Gastroesophageal sphincter (tissue), 4 donors: ENCODE data around the gene UNC13D. TPM values are rescaled to one million over a fixed set of nuclear protein-coding genes. Genes with fewer than 3 reads are reported as not detected.

Experiments
- ATAC-seq: fragments of 150-250 bp; one replicate; pipeline ENCODE4 v1.9.1; 2016; ENCODE audit warnings: mild to moderate bottlenecking, moderate library complexity
- H3K27ac ChIP-seq, 4 donors: fragments of 200-600 bp; sonication (generic) in 3 of 4; 1 replicate in 3 of 4; 2 replicates in 1 of 4; pipeline ENCODE4 v1.5.1; 2016 to 2019
- H3K27me3 ChIP-seq: fragments of 200-600 bp; sonication (generic); one replicate; pipeline ENCODE4 v1.5.1; 2019
- H3K36me3 ChIP-seq, 2 donors: fragments of 200-600 bp; sonication (generic); one replicate each; pipeline ENCODE4 v1.5.1; 2019; ENCODE audit warnings: control low read depth in 1 of 2
- H3K4me1 ChIP-seq, 3 donors: fragments of 200-600 bp; sonication (generic); 1 replicate in 2 of 3; 2 replicates in 1 of 3; pipeline ENCODE4 v1.5.1; 2016 to 2019; ENCODE audit warnings: control low read depth in 2 of 3
- H3K4me3 ChIP-seq, 2 donors: fragments of 200-600 bp; sonication (generic); one replicate each; pipeline ENCODE4 v1.5.1; 2019; ENCODE audit warnings: mild to moderate bottlenecking in 1 of 2, moderate library complexity in 1 of 2
- H3K9me3 ChIP-seq, 3 donors: fragments of 200-600 bp; sonication (generic); one replicate each; pipeline ENCODE4 v1.5.1; 2017 to 2019; ENCODE audit warnings: control low read depth in 2 of 3
- CTCF ChIP-seq, 4 experiments: fragments of 200-600 bp in 2 of 4; fragments of 450-650 bp in 2 of 4; sonication (generic) in 1 of 4; IDR thresholded peaks; one replicate each; pipeline ENCODE4 v1.5.1; 2017 to 2019; ENCODE audit warnings: antibody characterized with exemption in 4 of 4, mild to moderate bottlenecking in 2 of 4, moderate library complexity in 2 of 4
- EP300 ChIP-seq: sonication (generic); formaldehyde crosslinking; IDR thresholded peaks from one replicate; pipeline ENCODE4 v1.6.1; 2017; ENCODE audit warnings: antibody characterized with exemption, mild to moderate bottlenecking
- POLR2A ChIP-seq, 2 donors: fragments of 450-650 bp; IDR thresholded peaks; one replicate each; pipeline ENCODE4 v1.6.1; 2017; ENCODE audit warnings: antibody characterized with exemption in 2 of 2, mild to moderate bottlenecking in 2 of 2, moderate library complexity in 1 of 2
- POLR2AphosphoS5 ChIP-seq: sonication (generic); formaldehyde crosslinking; IDR thresholded peaks from one replicate; pipeline ENCODE4 v1.6.1; 2017; ENCODE audit warnings: antibody characterized with exemption
- WGBS, 2 donors: methylation state at CpG; one replicate each; pipeline ENCODE4 v1.1.5; 2018; ENCODE audit warnings: low coverage in 1 of 2; 5-methylcytosine and 5-hydroxymethylcytosine counted together
- total RNA-seq, 4 donors: library from RNA; depleted of rRNA; stranded (reverse); fragments of >200 nt; gene quantifications; one replicate each; pipeline ENCODE4 v1.1.0, GENCODE V29; 2016

Gene UNC13D
- total RNA-seq, 4 donors from 2014 or later, result 2.6 to 10.8 (median 5.6) TPM

- ATAC-seq, result no peak
- TF ChIP-seq CTCF (IDR thresholded peaks at IDR 0.05) (no peak), POLR2A (IDR thresholded peaks at IDR 0.05) (no peak), EP300 (no peak)
- Histone ChIP-seq H3K36me3 (peaks cover 0 to 2% of the 10 kb centered on the region in 2 donors), H3K9me3 (no peaks in the 10 kb centered on the region), H3K27me3 (no peaks in the 10 kb centered on the region), H3K27ac (peak overlapping the region; percentile 94 to 100 (median 96)), H3K4me1 (peaks cover 0 to 66% (median 13%) of the 10 kb centered on the region in 3 donors), H3K4me3 (peak overlapping the region in 1 of 2 donors; percentile 64)
- WGBS, 2 donors, result 57 to 61% methylated on average over 15 to 20 of the region's 20 CpGs
Measured at GRCh38 chr17:75783803-75784472, 60.3 kb downstream of the UNC13D start.

DNA sequence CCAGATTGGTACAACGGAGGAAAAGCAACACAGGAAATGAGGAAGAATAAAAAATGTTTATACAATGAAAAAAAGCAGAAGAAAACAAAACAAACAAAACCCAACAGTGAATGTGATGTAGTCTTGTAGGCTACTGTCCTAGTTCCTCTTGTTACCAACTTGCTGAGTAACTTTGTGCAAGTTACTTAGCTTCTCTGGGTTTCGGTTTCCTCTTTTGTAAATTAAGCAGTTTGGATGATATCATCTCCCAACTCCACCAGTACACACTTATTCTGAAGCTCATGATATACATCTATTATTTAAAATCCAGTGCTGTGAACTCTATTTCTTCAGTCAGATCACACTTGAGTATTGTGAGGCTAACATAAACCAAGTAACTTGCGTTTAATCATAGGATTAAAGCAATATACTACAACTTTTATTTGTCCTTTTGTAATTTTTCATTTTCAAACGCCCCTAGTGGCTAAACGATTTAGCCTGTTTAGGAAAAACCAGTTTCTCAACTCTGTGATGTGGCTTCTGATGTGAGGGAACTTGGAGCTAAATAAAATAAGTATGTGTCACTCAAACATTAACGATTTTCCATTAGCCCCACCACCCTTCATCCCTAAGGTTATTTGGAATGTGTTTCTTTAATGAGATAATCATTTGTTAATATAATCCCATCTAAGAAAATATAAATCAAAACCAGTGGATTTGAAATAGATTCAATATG, 61.0 kb downstream of the UNC13D start:
- H3K9me3 ChIP-seq, result no peaks in the 10 kb centered on the region
- peak overlapping the region; percentile 94 to 100 (median 96) for H3K27ac ChIP-seq
- WGBS, 2 donors, result 9 to 14% methylated on average over 6 of the region's 6 CpGs
- ATAC-seq, result no peak
- peaks cover 0 to 9% of the 10 kb centered on the region in 2 donors for H3K36me3 ChIP-seq
- H3K4me1 ChIP-seq, result peaks cover 0 to 59% (median 13%) of the 10 kb centered on the region in 3 donors
- TF ChIP-seq CTCF (IDR thresholded peaks at IDR 0.05) (peak; percentile 62 to 80 (median 76)), POLR2A (IDR thresholded peaks at IDR 0.05) (no peak), EP300 (no peak)
- no peak overlapping the region for H3K4me3 ChIP-seq
- no peaks in the 10 kb centered on the region for H3K27me3 ChIP-seq

DNA sequence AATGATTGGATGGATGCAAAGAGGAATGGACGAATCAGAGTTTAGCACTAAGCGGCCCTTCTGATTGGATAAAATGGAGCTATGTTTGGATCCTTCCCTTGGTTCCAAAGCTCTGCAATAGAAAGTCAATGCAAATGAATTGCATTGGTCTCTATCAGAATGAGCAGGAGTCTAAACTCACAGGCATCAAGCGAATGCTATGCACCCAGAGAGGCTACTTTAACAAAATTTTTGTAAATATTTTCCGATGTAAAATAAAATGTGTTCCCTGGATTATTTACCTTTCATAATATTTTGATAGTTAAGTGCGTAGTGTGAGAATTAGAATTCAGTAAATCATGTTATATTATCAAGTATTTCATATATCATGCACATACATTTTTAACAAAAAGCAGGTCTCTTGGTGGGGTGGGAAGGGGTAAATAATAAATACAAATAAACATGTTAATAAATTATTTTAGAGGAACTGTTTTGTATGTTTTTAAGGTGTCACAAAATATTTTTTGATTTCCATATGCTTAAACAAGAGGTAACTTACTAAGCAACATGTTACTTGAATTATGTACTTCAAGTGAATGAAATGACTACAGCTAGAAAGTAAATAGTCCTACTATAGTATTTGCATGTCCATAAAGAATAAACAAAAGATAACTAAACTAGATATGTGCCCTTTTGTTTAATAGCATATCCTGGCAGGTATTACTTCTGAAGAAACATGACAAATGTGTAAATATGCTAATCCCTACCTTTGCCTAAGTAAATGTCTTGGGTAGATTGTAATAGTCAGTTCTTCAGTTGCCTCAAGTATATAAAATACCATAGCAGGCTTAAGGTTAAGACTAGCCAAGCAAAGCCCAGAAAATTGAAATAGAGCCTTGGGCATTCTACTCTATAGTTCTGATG, 64.0 kb downstream of the UNC13D start:
- no peak for ATAC-seq
- peak overlapping the region in 3 of 4 donors; percentile 5 to 100 (median 99) for H3K27ac ChIP-seq
- peaks cover 0 to 57% (median 20%) of the 10 kb centered on the region in 3 donors for H3K4me1 ChIP-seq
- TF ChIP-seq POLR2A (IDR thresholded peaks at IDR 0.05) (no peak), POLR2AphosphoS5 (no peak), CTCF (IDR thresholded peaks at IDR 0.05) (no peak), EP300 (no peak)
- H3K9me3 ChIP-seq, result no peaks in the 10 kb centered on the region
- H3K4me3 ChIP-seq, result no peak overlapping the region
- peaks cover 0 to 37% of the 10 kb centered on the region in 2 donors for H3K36me3 ChIP-seq
- WGBS, 2 donors, result 19 to 21% methylated on average over 4 to 5 of the region's 5 CpGs
- no peaks in the 10 kb centered on the region for H3K27me3 ChIP-seq

- 0% methylated on average over 11 to 20 of the region's 84 CpGs for WGBS, 2 donors
- Histone ChIP-seq H3K4me1 (peaks cover 0 to 63% (median 20%) of the 10 kb centered on the region in 3 donors), H3K9me3 (no peaks in the 10 kb centered on the region), H3K36me3 (peaks cover 0 to 45% of the 10 kb centered on the region in 2 donors), H3K27ac (peak overlapping the region; percentile 99 to 100 (median 100)), H3K4me3 (peak overlapping the region; percentile 95), H3K27me3 (no peaks in the 10 kb centered on the region)
- peak; percentile 87 for ATAC-seq
- TF ChIP-seq POLR2A (IDR thresholded peaks at IDR 0.05) (peak; percentile 100), EP300 (no peak), CTCF (IDR thresholded peaks at IDR 0.05) (peak in 2 of 4 experiments; percentile 20 to 36), POLR2AphosphoS5 (peak; percentile 100)
Measured at GRCh38 chr17:75779250-75779986, 64.8 kb downstream of the UNC13D start.
